Activated T-cell treated with anti-CD3 and anti-CD28 coated beads for 24 hours (primary cell): ENCODE results near the gene KDM5A.
"Not testable (repeated sequence)": the region's sequence is repeated elsewhere in the genome, so short reads cannot be mapped to it uniquely, and the experiment has no call there.

Source experiments
- DNase-seq: peaks from one replicate; pipeline ENCODE4 v3.0.0-alpha.2; 2020; ENCODE audit warnings: low read depth

The KDM5A gene

GRCh38 chr12:238736-239398 lies 150.3 kb downstream of the KDM5A start:
- DNase-seq, result no peak

- DNase-seq, result no peak
These were observed 151.0 kb downstream of the KDM5A start for GRCh38 chr12:238116-238515.

GRCh38 chr12:237026-237815 lies 151.9 kb downstream of the KDM5A start:
- DNase-seq, result no peak

GRCh38 chr12:236445-236844 lies 152.7 kb downstream of the KDM5A start:
- DNase-seq, result no peak

- not testable (repeated sequence) for DNase-seq
These were observed 153.2 kb downstream of the KDM5A start for GRCh38 chr12:235967-236366.

GRCh38 chr12:234891-235415 lies 154.2 kb downstream of the KDM5A start:
- DNase-seq, result no peak

GRCh38 chr12:234019-234418 lies 155.1 kb downstream of the KDM5A start:
- no peak for DNase-seq

GRCh38 chr12:233615-233968 lies 155.5 kb downstream of the KDM5A start:
- no peak for DNase-seq

- DNase-seq, result no peak
These were observed 156.1 kb downstream of the KDM5A start for GRCh38 chr12:232731-233614.

GRCh38 chr12:230925-231671 lies 158.0 kb downstream of the KDM5A start:
- DNase-seq, result no peak
